ENCODE results near the gene LRRC73.
"Not testable (repeated sequence)": the region's sequence is repeated elsewhere in the genome, so short reads cannot be mapped to it uniquely, and the experiment has no call there.

LRRC73 gene

DNA sequence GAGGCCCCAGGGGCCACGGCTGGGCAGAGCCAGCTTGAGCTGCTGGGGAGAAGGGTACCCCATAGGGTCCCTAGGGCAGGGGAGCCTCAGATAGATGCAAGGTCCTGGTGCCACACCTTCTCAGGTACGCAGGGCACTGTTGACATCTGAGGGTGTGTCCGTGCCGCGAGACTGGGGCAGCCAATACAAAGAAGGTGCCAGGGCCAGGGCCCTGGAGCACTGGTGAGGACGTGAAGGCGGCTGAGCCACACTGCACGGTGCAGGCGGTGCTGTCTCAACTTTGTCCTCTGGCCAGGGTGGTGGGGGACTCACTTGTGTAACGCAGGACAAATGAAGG is 649 bp upstream of the LRRC73 start:
- DNase-seq (ENCODE audit: low spot score) = no peak

GRCh38 chr6:43509142-43509983 is 783 bp downstream of the LRRC73 start:
- no peak for DNase-seq (ENCODE audit: low spot score)

- DNase-seq (ENCODE audit: low spot score) = no peak
Measured at GRCh38 chr6:43508481-43509141, 1.5 kb downstream of the LRRC73 start.

DNA sequence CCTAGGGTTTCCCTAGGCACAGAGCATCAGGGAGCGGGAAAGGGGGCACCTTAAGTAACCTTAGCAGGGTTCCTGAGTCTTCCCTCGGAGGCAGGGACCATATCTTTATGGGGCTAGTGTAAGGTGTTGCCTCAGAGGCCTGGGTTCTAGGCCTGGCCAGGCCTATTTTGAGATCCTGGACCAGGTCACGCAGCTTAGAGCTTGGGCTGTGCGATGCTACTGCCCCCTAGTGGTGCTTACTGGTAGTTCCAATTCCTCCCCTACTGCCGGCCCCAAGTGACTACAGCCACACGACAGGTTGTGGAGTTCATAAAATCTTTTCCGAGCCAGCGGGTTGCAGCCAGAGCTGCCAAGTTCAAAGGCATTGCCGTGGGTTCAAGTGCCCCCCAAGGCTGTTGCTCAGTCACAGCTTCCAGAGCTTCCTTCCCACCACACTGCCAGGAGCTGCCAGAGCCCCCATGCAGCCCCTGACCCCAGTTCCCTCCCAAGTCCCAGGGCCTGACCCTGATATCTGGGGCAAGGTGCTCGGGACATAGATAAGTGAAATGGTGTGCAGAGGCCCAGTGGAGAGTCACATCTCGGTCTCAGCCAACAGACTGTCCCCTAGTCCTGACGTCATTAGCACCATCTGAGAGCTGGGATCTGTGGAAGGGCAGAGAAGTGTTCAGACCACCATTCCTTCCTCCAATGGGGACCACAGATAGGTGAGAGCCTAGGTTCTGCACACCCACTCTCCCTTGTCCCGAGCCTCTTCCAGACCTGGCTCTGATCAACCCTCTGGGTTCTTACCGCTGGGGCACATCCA is 3.3 kb downstream of the LRRC73 start:
- DNase-seq (ENCODE audit: low spot score) = peak; percentile 85

DNA sequence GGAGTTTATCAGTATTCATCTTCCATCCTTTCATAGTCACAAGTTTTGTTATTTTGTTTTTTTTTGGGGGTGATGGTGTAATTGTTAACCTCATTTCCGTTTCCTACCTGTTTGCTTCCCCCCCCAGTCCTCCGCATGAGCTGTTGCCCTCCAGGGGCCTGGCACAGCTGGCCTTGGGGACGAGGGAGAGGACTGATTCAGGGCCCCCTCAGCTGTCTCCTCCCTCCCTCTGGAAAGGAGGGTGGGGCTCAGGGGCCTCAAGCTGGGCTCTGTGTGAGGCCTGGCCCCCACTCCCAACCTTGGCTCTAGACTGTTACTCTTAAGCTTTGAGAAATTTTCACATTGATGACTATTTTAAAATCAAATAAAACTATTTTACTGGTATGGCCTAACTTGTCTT is 4.0 kb downstream of the LRRC73 start:
- DNase-seq (ENCODE audit: low spot score) = no peak

DNA sequence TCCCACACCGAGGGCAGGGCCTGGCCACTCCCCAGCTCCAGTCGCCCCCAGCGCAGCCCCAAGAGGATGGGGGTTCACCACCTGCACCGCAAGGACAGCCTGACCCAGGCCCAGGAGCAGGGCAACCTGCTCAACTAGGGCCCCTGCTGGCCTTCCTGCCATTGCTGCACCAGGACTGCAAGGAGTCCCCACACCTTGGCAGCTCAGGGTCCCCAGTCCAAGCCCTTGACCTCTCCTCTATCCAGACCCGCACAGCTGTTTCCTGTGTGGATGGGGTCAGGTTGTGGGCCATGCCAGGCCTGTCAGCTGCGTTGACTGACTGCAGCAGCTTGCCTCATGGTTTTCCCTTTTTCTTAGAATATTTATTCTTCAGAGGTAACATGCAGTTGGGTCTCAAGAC is 4.4 kb downstream of the LRRC73 start:
- DNase-seq (ENCODE audit: low spot score) = no peak

GRCh38 chr6:43504756-43505593 is 5.2 kb downstream of the LRRC73 start:
- no peak for DNase-seq (ENCODE audit: low spot score)

DNA sequence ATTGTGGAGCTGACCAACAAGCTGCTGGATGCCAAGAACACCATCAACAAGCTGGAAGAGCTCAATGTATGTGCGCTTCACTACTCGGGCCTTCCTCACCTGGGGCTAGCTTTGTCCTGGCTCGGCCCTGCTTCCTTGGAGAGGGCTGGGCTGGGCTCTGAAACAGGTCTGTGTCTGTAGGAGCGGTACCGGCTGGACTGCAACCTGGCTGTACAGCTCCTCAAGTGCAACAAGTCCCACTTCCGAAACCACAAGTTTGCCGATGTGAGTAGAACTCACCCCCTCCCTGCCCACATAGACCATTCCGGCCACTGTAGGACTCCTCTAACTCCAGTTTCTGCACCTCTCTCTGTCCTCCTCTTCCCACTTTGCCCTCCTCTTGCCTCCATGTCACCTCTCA is 6.7 kb downstream of the LRRC73 start:
- DNase-seq (ENCODE audit: low spot score) = no peak

- no peak for DNase-seq (ENCODE audit: low spot score)
Measured at GRCh38 chr6:43502666-43503065, 7.5 kb downstream of the LRRC73 start.

- DNase-seq (ENCODE audit: low spot score) = no peak
Measured at GRCh38 chr6:43500921-43501320, 9.2 kb downstream of the LRRC73 start.

DNA sequence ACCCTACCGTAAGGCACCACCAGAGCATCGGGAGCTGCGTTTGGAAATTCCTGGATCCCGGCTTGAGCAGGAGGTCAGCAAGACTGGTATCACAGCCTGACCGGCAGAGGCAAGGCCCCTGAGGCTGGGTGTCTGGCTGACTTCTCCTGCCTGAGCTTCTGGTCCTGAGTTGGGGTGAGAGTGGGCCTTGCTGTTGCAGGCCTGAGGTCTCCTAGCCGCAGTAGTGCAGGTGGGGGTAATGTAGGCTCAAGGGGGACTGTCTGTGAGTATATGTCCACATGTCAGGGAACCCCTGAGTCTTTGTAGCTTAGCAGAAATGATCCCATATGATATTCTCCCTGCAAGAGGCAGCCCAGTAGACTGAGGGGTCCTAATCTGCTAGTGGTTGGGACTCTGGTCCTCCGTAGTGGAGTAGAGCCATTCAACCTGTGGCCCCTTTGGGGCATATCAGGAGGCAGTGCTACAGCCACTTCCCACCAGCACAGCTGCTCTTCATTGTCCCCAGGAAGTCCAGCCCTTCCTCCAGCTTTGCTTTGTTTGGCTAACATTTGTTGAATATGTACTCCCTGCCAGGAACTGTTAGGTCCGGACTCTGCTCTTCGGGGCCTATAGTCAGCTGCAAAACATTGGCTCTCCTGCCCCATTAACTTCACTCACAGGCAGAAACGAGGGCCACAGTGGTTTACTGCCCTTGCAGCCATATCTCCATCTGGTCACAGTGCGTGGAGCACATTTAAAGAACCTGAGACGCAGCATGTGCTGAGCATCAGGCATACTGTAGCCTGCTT is 10.9 kb downstream of the LRRC73 start:
- DNase-seq (ENCODE audit: low spot score) = peak; percentile 47

GRCh38 chr6:43498291-43498690 is 11.9 kb downstream of the LRRC73 start:
- not testable (repeated sequence) for DNase-seq (ENCODE audit: low spot score)

- no peak for DNase-seq (ENCODE audit: low spot score)
Measured at GRCh38 chr6:43497689-43498088, 12.5 kb downstream of the LRRC73 start.

DNA sequence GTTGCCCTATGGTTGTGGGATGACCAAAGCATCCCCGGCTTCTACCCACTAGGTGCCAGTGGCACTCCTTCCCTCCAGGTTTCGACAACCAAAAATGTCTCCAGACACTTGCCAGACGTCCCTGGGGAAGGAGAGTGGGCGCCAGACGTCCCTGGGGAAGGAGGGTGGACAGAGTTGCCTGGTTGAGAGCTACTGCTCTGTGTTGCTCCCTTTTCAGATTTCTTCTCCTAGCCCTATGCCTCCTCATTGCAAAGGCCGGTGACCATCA is 13.1 kb downstream of the LRRC73 start:
- DNase-seq (ENCODE audit: low spot score) = no peak

DNA sequence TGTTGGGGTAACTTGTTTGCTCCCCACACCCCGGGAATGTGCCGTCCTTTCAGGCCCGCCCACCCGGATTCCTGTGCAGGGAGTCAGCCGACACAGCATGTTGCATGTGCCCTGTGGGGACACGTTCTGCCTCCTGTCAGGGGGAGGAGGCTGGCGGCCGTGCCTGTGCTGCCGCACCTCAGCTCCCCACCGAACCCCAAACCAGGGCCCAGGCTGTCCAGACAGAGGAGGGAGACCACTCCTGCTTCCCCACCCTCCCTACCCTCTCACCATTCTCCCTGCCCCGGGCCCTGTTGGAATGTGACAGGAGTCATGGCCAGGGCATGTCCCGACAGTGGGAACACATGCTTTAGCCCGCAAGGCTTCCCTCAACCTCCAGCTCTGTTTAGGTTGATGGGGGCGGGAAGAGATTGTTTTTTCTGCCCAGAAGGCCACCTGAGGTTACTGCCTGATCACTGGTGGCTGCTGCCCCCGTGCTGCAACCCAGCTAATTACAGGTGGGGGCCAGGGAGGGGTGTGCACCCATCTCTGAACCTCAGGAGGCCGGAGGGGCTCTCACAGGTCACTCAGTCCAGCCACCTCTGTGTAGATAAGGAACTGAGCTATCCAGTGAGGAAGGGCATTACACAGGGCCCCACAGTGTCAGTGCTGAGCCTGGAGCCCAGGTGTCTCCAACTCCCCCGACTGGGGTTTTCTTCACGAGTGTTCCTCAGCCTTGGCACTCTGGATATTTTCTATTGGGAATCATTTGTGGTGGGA is 13.6 kb downstream of the LRRC73 start:
- no peak for DNase-seq (ENCODE audit: low spot score)

DNA sequence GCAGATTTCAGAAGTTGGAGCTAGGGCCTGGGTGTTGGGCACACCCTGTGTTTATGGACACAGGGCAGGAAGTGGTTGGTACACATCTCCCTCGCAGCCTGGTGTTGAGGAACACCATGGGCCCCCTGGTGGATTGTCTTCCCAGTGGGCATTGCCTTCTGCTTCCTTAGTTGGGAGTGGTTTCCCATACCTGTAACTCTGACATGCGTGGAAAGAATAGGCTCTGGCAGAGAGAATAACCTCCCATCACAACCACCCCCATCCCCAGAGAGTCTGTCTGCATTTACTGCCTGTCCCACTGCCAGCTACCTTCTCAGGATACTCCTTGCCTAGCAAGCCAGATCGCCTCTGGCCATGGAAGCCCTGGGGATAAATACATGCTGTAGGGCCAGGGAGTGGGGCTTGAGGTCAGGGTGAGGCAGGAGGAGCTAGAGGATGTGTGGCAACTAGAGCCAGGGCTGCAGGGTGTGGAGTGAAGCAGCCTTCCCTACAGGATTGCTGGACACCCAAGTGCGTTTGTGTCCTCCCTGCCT is 14.7 kb downstream of the LRRC73 start:
- no peak for DNase-seq (ENCODE audit: low spot score)

DNA sequence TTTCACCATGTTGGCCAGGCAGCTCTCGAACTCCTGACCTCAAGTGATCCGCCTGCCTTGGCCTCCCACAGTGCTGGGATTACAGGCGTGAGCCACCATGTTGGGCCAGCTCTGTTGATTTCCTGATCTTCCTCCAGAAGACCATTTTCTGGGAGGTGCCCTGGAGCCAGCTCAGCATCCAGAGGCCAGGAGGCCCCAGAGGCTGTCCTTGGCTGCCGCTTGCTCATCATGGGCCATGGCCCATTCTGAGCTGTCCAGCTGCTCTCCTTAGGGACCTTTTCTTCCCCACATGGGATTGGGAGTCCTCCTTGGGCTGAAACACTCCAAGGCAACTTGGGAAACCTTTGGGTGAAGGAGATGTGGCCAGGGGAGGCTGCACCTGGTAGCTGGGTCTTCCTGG is 15.4 kb downstream of the LRRC73 start:
- no peak for DNase-seq (ENCODE audit: low spot score)

- DNase-seq (ENCODE audit: low spot score) = no peak
Measured at GRCh38 chr6:43494321-43494720, 15.8 kb downstream of the LRRC73 start.

DNA sequence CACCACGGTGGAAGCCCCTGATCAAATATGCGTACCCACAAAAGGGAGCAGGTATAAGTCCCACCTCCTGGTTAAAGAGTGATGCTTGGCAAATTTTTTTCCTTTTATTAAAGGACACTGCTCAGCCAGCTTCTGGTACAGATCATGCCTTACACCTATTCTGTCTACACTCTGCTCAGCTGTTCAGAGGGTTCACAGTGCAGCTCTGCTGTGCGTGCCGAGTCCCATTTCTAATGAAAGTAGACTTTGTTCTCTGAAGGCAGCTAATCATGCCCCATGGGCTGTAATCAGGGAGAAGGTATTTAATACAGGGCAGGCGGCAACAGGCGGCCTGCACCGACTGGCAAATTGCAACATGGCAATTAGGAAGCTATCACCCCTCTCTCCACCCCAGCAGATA is 16.3 kb downstream of the LRRC73 start:
- DNase-seq (ENCODE audit: low spot score) = peak; percentile 70

GRCh38 chr6:43493230-43493629 is 16.9 kb downstream of the LRRC73 start:
- no peak for DNase-seq (ENCODE audit: low spot score)

All from pons (tissue), 1 donor.